COLO668 (cell line): ENCODE data around the gene MSRB3.
A peak's percentile ranks its signal among the peaks of the same experiment; 100 is the strongest.
"Not testable (repeated sequence)": the region's sequence is repeated elsewhere in the genome, so short reads cannot be mapped to it uniquely, and the experiment has no call there.

Experiments
- DNase-seq: peaks from one replicate; lab custom pipeline; 2025; ENCODE audit not compliant: unreplicated experiment; lab: John Stamatoyannopoulos, UW

MSRB3 gene

GRCh38 chr12:65287426-65287825 is 8.9 kb downstream of the MSRB3 start:
- no peak for DNase-seq

GRCh38 chr12:65292241-65292640 is 13.8 kb downstream of the MSRB3 start:
- no peak for DNase-seq

- no peak for DNase-seq
These were observed 15.3 kb downstream of the MSRB3 start for GRCh38 chr12:65293735-65294134.

GRCh38 chr12:65294641-65295262 is 16.3 kb downstream of the MSRB3 start:
- DNase-seq, result no peak

GRCh38 chr12:65296508-65297265 is 18.2 kb downstream of the MSRB3 start:
- DNase-seq, result no peak

- no peak for DNase-seq
These were observed 21.6 kb downstream of the MSRB3 start for GRCh38 chr12:65300097-65300496.

GRCh38 chr12:65300679-65301349 is 22.3 kb downstream of the MSRB3 start:
- DNase-seq, result no peak

GRCh38 chr12:65302891-65303290 is 24.4 kb downstream of the MSRB3 start:
- no peak for DNase-seq

GRCh38 chr12:65305346-65305950 is 27.0 kb downstream of the MSRB3 start:
- no peak for DNase-seq

GRCh38 chr12:65306366-65307168 is 28.1 kb downstream of the MSRB3 start:
- DNase-seq, result peak; percentile 21

- no peak for DNase-seq
These were observed 28.7 kb downstream of the MSRB3 start for GRCh38 chr12:65307169-65307501.

GRCh38 chr12:65308006-65308405 is 29.5 kb downstream of the MSRB3 start:
- DNase-seq, result no peak

GRCh38 chr12:65308601-65309071 is 30.2 kb downstream of the MSRB3 start:
- no peak for DNase-seq

GRCh38 chr12:65311260-65311659 is 32.8 kb downstream of the MSRB3 start:
- DNase-seq, result no peak

GRCh38 chr12:65313719-65314317 is 35.3 kb downstream of the MSRB3 start:
- no peak for DNase-seq

- DNase-seq, result not testable (repeated sequence)
These were observed 36.8 kb downstream of the MSRB3 start for GRCh38 chr12:65315238-65315637.

GRCh38 chr12:65318186-65318685 is 39.8 kb downstream of the MSRB3 start:
- DNase-seq, result no peak

GRCh38 chr12:65319688-65320200 is 41.3 kb downstream of the MSRB3 start:
- DNase-seq, result no peak

- no peak for DNase-seq
These were observed 44.6 kb downstream of the MSRB3 start for GRCh38 chr12:65323070-65323469.

- DNase-seq, result no peak
These were observed 45.6 kb downstream of the MSRB3 start for GRCh38 chr12:65324056-65324455.
